NCI-H2196 treated with DMSO at 0.1 percent for 48 hours (cell line): Measurements from ENCODE around the gene PCDHGB3.
"Not testable (repeated sequence)": the region's sequence is repeated elsewhere in the genome, so short reads cannot be mapped to it uniquely, and the experiment has no call there.

Source experiments
- DNase-seq: peaks from one replicate; lab custom pipeline; 2025; ENCODE audit not compliant: unreplicated experiment; lab: John Stamatoyannopoulos, UW

The PCDHGB3 gene

GRCh38 chr5:141389153-141390042 lies 19.4 kb downstream of the PCDHGB3 start:
- no peak for DNase-seq

- no peak for DNase-seq
Measured at GRCh38 chr5:141392429-141393198, 22.6 kb downstream of the PCDHGB3 start, which contains the start of gene PCDHGA8. Gene PCDHGA8, plus strand, starts transcription at chr5:141392633. Its CDS starts 181 bp downstream, at chr5:141392814.

- no peak for DNase-seq
Measured at GRCh38 chr5:141393267-141393666, 23.2 kb downstream of the PCDHGB3 start.

- not testable (repeated sequence) for DNase-seq
Measured at GRCh38 chr5:141394401-141395187, 24.6 kb downstream of the PCDHGB3 start.

GRCh38 chr5:141397756-141398551 lies 27.9 kb downstream of the PCDHGB3 start, which contains the start of gene PCDHGB5:
Gene PCDHGB5, plus strand, starts transcription at chr5:141397947. Its CDS starts 181 bp downstream, at chr5:141398128.
- not testable (repeated sequence) for DNase-seq

GRCh38 chr5:141398608-141399007 lies 28.6 kb downstream of the PCDHGB3 start:
- DNase-seq, result no peak

GRCh38 chr5:141399555-141400258 lies 29.7 kb downstream of the PCDHGB3 start:
- DNase-seq, result no peak

GRCh38 chr5:141402553-141403243 lies 32.7 kb downstream of the PCDHGB3 start, which contains the start of gene PCDHGA9:
Gene PCDHGA9, plus strand, starts transcription at chr5:141402778. Its CDS starts 175 bp downstream, at chr5:141402953.
- DNase-seq, result no peak

GRCh38 chr5:141403387-141403786 lies 33.3 kb downstream of the PCDHGB3 start:
- no peak for DNase-seq

- peak; percentile 70 for DNase-seq
Measured at GRCh38 chr5:141407790-141408505, 37.9 kb downstream of the PCDHGB3 start, which contains the start of gene PCDHGB6. Gene PCDHGB6, plus strand, starts transcription at chr5:141408021. Its CDS starts 182 bp downstream, at chr5:141408203.

GRCh38 chr5:141409598-141410306 lies 39.7 kb downstream of the PCDHGB3 start:
- no peak for DNase-seq

GRCh38 chr5:141411575-141411974 lies 41.5 kb downstream of the PCDHGB3 start:
- DNase-seq, result no peak

GRCh38 chr5:141412854-141413539 lies 43.0 kb downstream of the PCDHGB3 start, which contains the start of gene PCDHGA10:
Gene PCDHGA10, plus strand, starts transcription at chr5:141412987. Its CDS starts 189 bp downstream, at chr5:141413176.
- no peak for DNase-seq

GRCh38 chr5:141413540-141414069 lies 43.6 kb downstream of the PCDHGB3 start:
- no peak for DNase-seq

- not testable (repeated sequence) for DNase-seq
Measured at GRCh38 chr5:141414548-141415274, 44.7 kb downstream of the PCDHGB3 start.

- DNase-seq, result not testable (repeated sequence)
Measured at GRCh38 chr5:141415275-141415618, 45.2 kb downstream of the PCDHGB3 start.
